ENCODE data around the gene CNIH2.
A peak's percentile ranks its signal among the peaks of the same experiment; 100 is the strongest.

The CNIH2 gene

GRCh38 chr11:66264914-66265313, 13.1 kb upstream of the CNIH2 start (continued):
- TF ChIP-seq HOXD13 (CRISPR knock-in tag; IDR thresholded peaks at IDR 0.05; ENCODE audit: borderline replicate concordance) (no peak), SCRT2 (tag by site-specific recombination; IDR thresholded peaks at IDR 0.05) (no peak), ZNF19 (tag by site-specific recombination; IDR thresholded peaks at IDR 0.05; ENCODE audit: low read depth) (no peak), OVOL3 (tag by site-specific recombination; IDR thresholded peaks at IDR 0.05) (no peak), ZNF76 (tag by site-specific recombination; IDR thresholded peaks at IDR 0.05; ENCODE audit: borderline replicate concordance, low read depth) (no peak), TRIM28 (IDR thresholded peaks at IDR 0.05; ENCODE audit: borderline replicate concordance, low read length) (no peak), GLIS2 (tag by site-specific recombination; IDR thresholded peaks at IDR 0.05) (no peak), ZNF221 (tag by site-specific recombination; IDR thresholded peaks at IDR 0.05; ENCODE audit: borderline replicate concordance) (no peak), ZNF155 (tag by site-specific recombination; IDR thresholded peaks at IDR 0.05) (no peak), ZNF747 (tag by site-specific recombination; IDR thresholded peaks at IDR 0.05) (no peak)

DNA sequence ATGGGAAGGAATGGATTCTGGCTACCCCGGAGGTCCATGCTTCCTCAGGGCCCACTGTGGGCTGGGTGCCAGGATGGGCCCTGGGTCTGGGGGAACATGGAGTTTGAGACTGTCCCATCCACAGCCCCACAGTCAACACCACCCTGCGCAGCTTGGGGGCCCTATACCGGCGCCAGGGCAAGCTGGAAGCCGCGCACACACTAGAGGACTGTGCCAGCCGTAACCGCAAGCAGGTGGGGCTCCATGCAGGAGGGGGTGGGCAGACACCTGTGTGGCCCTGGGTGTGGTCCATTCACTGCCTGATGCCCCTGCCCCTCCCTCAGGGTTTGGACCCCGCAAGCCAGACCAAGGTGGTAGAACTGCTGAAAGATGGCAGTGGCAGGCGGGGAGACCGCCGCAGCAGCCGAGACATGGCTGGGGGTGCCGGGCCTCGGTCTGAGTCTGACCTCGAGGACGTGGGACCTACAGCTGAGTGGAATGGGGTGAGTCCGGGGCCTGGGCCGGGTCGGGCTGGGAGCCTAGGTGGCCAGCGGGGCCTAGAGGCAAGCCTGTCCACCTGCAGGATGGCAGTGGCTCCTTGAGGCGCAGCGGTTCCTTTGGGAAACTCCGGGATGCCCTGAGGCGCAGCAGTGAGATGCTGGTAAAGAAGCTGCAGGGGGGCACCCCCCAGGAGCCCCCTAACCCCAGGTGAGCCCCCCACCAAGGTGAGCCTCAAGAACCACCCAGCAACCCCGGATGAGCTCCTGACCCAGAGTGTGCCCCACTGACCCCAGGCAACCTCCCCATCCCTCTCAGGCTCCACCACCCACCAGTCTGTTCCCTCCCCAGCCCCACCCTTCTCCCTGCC, 12.2 kb upstream of the CNIH2 start:
- POLR2A ChIA-PET: interaction anchor here (0.6 to 1.3 kb wide), 2 partner anchors 13 to 23 kb away, joined by 3 to 6 read pairs; partner anchors contain the start of gene YIF1A
- CTCF ChIA-PET: interaction anchor here (0.6 to 1.1 kb wide), 10 partner anchors 10 to 878 kb away, joined by 3 to 7 read pairs (median 3); no protein-coding TSS in a partner anchor
- peaks cover 0 to 71% of the 10 kb centered on the region in 2 experiments; a peak in 2 of 3 replicates for H3K36me3 ChIP-seq (ENCODE audit: control insufficient read depth in 2 of 2, insufficient read depth in 1 of 2, low read length in 2 of 2)
- TF ChIP-seq ZNF658 (tag by site-specific recombination; IDR thresholded peaks at IDR 0.05): no peak
- TF ChIP-seq ZNF777 (tag by site-specific recombination; IDR thresholded peaks at IDR 0.05; ENCODE audit: borderline replicate concordance): no peak
- peak; percentile 57 for TF ChIP-seq GLIS1 (tag by site-specific recombination; IDR thresholded peaks at IDR 0.05)
- TF ChIP-seq, protein P1, sequence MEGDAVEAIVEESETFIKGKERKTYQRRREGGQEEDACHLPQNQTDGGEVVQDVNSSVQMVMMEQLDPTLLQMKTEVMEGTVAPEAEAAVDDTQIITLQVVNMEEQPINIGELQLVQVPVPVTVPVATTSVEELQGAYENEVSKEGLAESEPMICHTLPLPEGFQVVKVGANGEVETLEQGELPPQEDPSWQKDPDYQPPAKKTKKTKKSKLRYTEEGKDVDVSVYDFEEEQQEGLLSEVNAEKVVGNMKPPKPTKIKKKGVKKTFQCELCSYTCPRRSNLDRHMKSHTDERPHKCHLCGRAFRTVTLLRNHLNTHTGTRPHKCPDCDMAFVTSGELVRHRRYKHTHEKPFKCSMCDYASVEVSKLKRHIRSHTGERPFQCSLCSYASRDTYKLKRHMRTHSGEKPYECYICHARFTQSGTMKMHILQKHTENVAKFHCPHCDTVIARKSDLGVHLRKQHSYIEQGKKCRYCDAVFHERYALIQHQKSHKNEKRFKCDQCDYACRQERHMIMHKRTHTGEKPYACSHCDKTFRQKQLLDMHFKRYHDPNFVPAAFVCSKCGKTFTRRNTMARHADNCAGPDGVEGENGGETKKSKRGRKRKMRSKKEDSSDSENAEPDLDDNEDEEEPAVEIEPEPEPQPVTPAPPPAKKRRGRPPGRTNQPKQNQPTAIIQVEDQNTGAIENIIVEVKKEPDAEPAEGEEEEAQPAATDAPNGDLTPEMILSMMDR (tag by site-specific recombination; IDR thresholded peaks at IDR 0.05): no peak
- no peak for TF ChIP-seq ZSCAN16 (tag by site-specific recombination; IDR thresholded peaks at IDR 0.05)
- TF ChIP-seq KLF7 (tag by site-specific recombination; IDR thresholded peaks at IDR 0.05; ENCODE audit: borderline replicate concordance): no peak
- TF ChIP-seq ZNF112 (tag by site-specific recombination; IDR thresholded peaks at IDR 0.05): no peak
- TF ChIP-seq ZNF513 (tag by site-specific recombination; IDR thresholded peaks at IDR 0.05): no peak
- no peak for TF ChIP-seq ZNF24 (tag by site-specific recombination; IDR thresholded peaks at IDR 0.05)
- no peak for TF ChIP-seq ZNF221 (tag by site-specific recombination; IDR thresholded peaks at IDR 0.05; ENCODE audit: borderline replicate concordance)
- TF ChIP-seq, protein P2, sequence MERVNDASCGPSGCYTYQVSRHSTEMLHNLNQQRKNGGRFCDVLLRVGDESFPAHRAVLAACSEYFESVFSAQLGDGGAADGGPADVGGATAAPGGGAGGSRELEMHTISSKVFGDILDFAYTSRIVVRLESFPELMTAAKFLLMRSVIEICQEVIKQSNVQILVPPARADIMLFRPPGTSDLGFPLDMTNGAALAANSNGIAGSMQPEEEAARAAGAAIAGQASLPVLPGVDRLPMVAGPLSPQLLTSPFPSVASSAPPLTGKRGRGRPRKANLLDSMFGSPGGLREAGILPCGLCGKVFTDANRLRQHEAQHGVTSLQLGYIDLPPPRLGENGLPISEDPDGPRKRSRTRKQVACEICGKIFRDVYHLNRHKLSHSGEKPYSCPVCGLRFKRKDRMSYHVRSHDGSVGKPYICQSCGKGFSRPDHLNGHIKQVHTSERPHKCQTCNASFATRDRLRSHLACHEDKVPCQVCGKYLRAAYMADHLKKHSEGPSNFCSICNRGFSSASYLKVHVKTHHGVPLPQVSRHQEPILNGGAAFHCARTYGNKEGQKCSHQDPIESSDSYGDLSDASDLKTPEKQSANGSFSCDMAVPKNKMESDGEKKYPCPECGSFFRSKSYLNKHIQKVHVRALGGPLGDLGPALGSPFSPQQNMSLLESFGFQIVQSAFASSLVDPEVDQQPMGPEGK (tag by site-specific recombination; IDR thresholded peaks at IDR 0.05): peak; percentile 17; the same call in 1 of the 2 replicates
- no peak for TF ChIP-seq YY1 (tag by site-specific recombination; IDR thresholded peaks at IDR 0.05)
- TF ChIP-seq KLF1 (tag by site-specific recombination; IDR thresholded peaks at IDR 0.05): 0 out of 2 replicates have a peak, but pooled peaks have one; percentile 24
- no peak for TF ChIP-seq ZNF266 (tag by site-specific recombination; IDR thresholded peaks at IDR 0.05; ENCODE audit: low read depth)
- no peak for TF ChIP-seq ZNF629 (tag by site-specific recombination; IDR thresholded peaks at IDR 0.05)
- 0 out of 2 replicates have a peak, but pooled peaks have one; percentile 35 for TF ChIP-seq GLIS2 (tag by site-specific recombination; IDR thresholded peaks at IDR 0.05)
- TF ChIP-seq, protein P3, sequence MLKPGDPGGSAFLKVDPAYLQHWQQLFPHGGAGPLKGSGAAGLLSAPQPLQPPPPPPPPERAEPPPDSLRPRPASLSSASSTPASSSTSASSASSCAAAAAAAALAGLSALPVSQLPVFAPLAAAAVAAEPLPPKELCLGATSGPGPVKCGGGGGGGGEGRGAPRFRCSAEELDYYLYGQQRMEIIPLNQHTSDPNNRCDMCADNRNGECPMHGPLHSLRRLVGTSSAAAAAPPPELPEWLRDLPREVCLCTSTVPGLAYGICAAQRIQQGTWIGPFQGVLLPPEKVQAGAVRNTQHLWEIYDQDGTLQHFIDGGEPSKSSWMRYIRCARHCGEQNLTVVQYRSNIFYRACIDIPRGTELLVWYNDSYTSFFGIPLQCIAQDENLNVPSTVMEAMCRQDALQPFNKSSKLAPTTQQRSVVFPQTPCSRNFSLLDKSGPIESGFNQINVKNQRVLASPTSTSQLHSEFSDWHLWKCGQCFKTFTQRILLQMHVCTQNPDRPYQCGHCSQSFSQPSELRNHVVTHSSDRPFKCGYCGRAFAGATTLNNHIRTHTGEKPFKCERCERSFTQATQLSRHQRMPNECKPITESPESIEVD (tag by site-specific recombination; IDR thresholded peaks at IDR 0.05): no peak
- TF ChIP-seq, protein P4, sequence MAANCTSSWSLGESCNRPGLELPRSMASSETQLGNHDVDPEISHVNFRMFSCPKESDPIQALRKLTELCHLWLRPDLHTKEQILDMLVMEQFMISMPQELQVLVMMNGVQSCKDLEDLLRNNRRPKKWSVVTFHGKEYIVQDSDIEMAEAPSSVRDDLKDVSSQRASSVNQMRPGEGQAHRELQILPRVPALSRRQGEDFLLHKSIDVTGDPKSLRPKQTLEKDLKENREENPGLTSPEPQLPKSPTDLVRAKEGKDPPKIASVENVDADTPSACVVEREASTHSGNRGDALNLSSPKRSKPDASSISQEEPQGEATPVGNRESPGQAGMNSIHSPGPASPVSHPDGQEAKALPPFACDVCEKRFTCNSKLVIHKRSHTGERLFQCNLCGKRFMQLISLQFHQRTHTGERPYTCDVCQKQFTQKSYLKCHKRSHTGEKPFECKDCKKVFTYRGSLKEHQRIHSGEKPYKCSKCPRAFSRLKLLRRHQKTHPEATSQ (tag by site-specific recombination; IDR thresholded peaks at IDR 0.05): no peak
- TF ChIP-seq ZNF768 (tag by site-specific recombination; IDR thresholded peaks at IDR 0.05): no peak
- TF ChIP-seq MEIS1 (CRISPR knock-in tag; IDR thresholded peaks at IDR 0.05; ENCODE audit: borderline replicate concordance): no peak

More for the DNA sequence above, 12.2 kb upstream of the CNIH2 start:
- H3K4me3 ChIP-seq (ENCODE audit: low read depth, low read length): no peak overlapping the region
- no peak overlapping the region for H3K27ac ChIP-seq (ENCODE audit: extremely low read depth, low read depth, low read length)
- H3K9me3 ChIP-seq (ENCODE audit: control insufficient read depth, insufficient read depth, low read depth, low read length): no peaks in the 10 kb centered on the region
- peaks cover 2% of the 10 kb centered on the region; the same call in 1 of the 2 replicates for H3K4me1 ChIP-seq (ENCODE audit: control insufficient read depth, insufficient read depth, low read length)
